Esophagus muscularis mucosa (tissue), 4 donors: ENCODE data around the gene RHOJ. TPM values are rescaled to one million over a fixed set of nuclear protein-coding genes. Genes with fewer than 3 reads are reported as not detected.

ENCODE experiments used
- DNase-seq: peaks from one replicate; pipeline ENCODE4 v3.0.0-alpha.2; 2017; ENCODE audit errors: extremely low spot score
- H3K27ac ChIP-seq, 4 donors: fragments of 200-600 bp; sonication (generic); replicated peaks in 1 of 4; 1 replicate in 3 of 4; 2 replicates in 1 of 4; pipeline ENCODE4 v1.5.1; 2016 to 2019; ENCODE audit warnings: mild to moderate bottlenecking in 1 of 4
- H3K27me3 ChIP-seq, 4 donors: fragments of 200-600 bp; sonication (generic); one replicate each; pipeline versions ENCODE4 v1.5.1 to v1.6.0; 2016 to 2019
- H3K36me3 ChIP-seq, 4 donors: fragments of 200-600 bp; sonication (generic); one replicate each; pipeline ENCODE4 v1.5.1; 2016 to 2019
- H3K4me1 ChIP-seq, 4 donors: fragments of 200-600 bp; sonication (generic); one replicate each; pipeline ENCODE4 v1.5.1; 2016 to 2019
- H3K4me3 ChIP-seq, 4 donors: fragments of 200-600 bp; sonication (generic); 1 replicate in 2 of 4; 2 replicates in 2 of 4; pipeline ENCODE4 v1.5.1; 2016 to 2019; ENCODE audit warnings: mild to moderate bottlenecking in 4 of 4, moderate library complexity in 1 of 4
- H3K9me3 ChIP-seq, 4 donors: fragments of 200-600 bp; sonication (generic); 1 replicate in 3 of 4; 2 replicates in 1 of 4; pipeline ENCODE4 v1.5.1; 2016 to 2019
- CTCF ChIP-seq, 3 experiments: fragments of 200-600 bp in 2 of 3; fragments of 450-650 bp in 1 of 3; sonication (generic) in 2 of 3; IDR thresholded peaks; one replicate each; pipeline ENCODE4 v1.5.1; 2017 to 2019; ENCODE audit warnings: antibody characterized with exemption in 3 of 3, mild to moderate bottlenecking in 2 of 3, moderate library complexity in 1 of 3
- EP300 ChIP-seq: sonication (generic); formaldehyde crosslinking; IDR thresholded peaks from one replicate; pipeline ENCODE4 v1.6.1; 2017; ENCODE audit warnings: antibody characterized with exemption
- POLR2A ChIP-seq: fragments of 450-650 bp; IDR thresholded peaks from one replicate; pipeline ENCODE4 v1.6.1; 2017; ENCODE audit warnings: antibody characterized with exemption, moderate library complexity, mild to moderate bottlenecking, low read depth
- POLR2AphosphoS5 ChIP-seq, 2 donors: sonication (generic); formaldehyde crosslinking; IDR thresholded peaks; one replicate each; pipeline ENCODE4 v1.6.1; 2017; ENCODE audit warnings: antibody characterized with exemption in 2 of 2
- WGBS: methylation state at CpG from one replicate; pipeline ENCODE4 v1.1.5; 2018; 5-methylcytosine and 5-hydroxymethylcytosine counted together
- intact Hi-C: fragments of 100-400 bp; cut with DNase I; formaldehyde crosslinking; loops from one replicate; pipeline ENCODE4 v1.15.1; 2023
- total RNA-seq, 4 donors: library from RNA; depleted of rRNA; stranded (reverse); fragments of >200 nt; gene quantifications; one replicate each; pipeline versions ENCODE4 v1.1.0 to v1.2.1, GENCODE V29; 2016

The RHOJ gene
- total RNA-seq, 4 donors from 2014 or later: 10.4 to 13.1 (median 11.6) TPM

GRCh38 chr14:63273717-63274655 is 69.7 kb downstream of the RHOJ start:
- H3K9me3 ChIP-seq: no peaks in the 10 kb centered on the region
- peaks cover 3 to 27% (median 20%) of the 10 kb centered on the region in 4 donors for H3K4me1 ChIP-seq
- no peaks in the 10 kb centered on the region for H3K27me3 ChIP-seq
- intact Hi-C loops: loop anchor here (10.0 kb wide), 1 partner anchor 229 kb away; the partner anchor contains the start of gene KCNH5
- TF ChIP-seq POLR2AphosphoS5 (IDR thresholded peaks at IDR 0.05): peak in 1 of 2 donors; percentile 16
- no peak for TF ChIP-seq CTCF (IDR thresholded peaks at IDR 0.05)
- peak overlapping the region; percentile 3 to 50 (median 25) for H3K27ac ChIP-seq
- H3K36me3 ChIP-seq: peaks cover 0 to 11% (median 2%) of the 10 kb centered on the region in 4 donors
- 89% methylated on average over 5 of the region's 8 CpGs for WGBS
- no peak overlapping the region for H3K4me3 ChIP-seq
- no peak for DNase-seq

GRCh38 chr14:63275611-63276010 is 71.4 kb downstream of the RHOJ start:
- DNase-seq: no peak
- Histone ChIP-seq H3K27ac (no peak overlapping the region), H3K36me3 (peaks cover 0 to 11% (median 4%) of the 10 kb centered on the region in 4 donors), H3K4me1 (peaks cover 3 to 27% (median 20%) of the 10 kb centered on the region in 4 donors), H3K9me3 (no peaks in the 10 kb centered on the region), H3K4me3 (no peak overlapping the region), H3K27me3 (no peaks in the 10 kb centered on the region)
- intact Hi-C loops: loop anchor here (1.0 to 10.0 kb wide), 2 partner anchors 101 to 231 kb away; partner anchors contain the start of gene KCNH5
- TF ChIP-seq POLR2A: no peak
- WGBS: 87% methylated on average over 3 of the region's 3 CpGs

DNA sequence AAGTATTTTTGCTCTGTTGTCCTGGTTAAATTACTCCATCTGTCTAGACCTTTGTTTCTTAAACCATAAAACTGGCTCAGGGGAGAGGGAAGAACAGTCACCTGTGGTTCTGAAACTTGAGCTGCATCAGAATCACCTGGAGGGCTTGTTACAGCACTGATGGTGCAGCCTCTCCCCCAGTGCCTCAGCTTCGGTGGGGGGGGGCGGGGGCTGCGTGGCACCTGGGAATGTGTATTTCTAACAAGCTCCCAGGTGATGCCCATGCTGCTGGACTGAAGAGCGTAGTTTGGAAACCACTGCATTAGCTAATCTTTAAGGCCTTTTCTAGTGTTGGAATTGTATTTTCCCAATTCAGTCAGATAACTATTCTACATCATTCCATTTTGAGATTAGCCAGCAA is 71.8 kb downstream of the RHOJ start:
- no peaks in the 10 kb centered on the region for H3K27me3 ChIP-seq
- H3K9me3 ChIP-seq: no peaks in the 10 kb centered on the region
- DNase-seq: no peak
- 90% methylated on average over 4 of the region's 4 CpGs for WGBS
- intact Hi-C loops: loop anchor here (1.0 to 10.0 kb wide), 2 partner anchors 102 to 231 kb away; partner anchors contain the start of gene KCNH5
- H3K27ac ChIP-seq: no peak overlapping the region
- peaks cover 3 to 27% (median 20%) of the 10 kb centered on the region in 4 donors for H3K4me1 ChIP-seq
- TF ChIP-seq CTCF (IDR thresholded peaks at IDR 0.05): no peak
- no peak for TF ChIP-seq POLR2A
- no peak for TF ChIP-seq EP300
- TF ChIP-seq POLR2AphosphoS5 (IDR thresholded peaks at IDR 0.05): no peak
- peaks cover 0 to 13% (median 5%) of the 10 kb centered on the region in 4 donors for H3K36me3 ChIP-seq
- no peak overlapping the region for H3K4me3 ChIP-seq

GRCh38 chr14:63276492-63277342 is 72.5 kb downstream of the RHOJ start:
- H3K9me3 ChIP-seq: no peaks in the 10 kb centered on the region
- no peak for DNase-seq
- peaks cover 3 to 27% (median 20%) of the 10 kb centered on the region in 4 donors for H3K4me1 ChIP-seq
- no peak overlapping the region for H3K4me3 ChIP-seq
- H3K27me3 ChIP-seq: no peaks in the 10 kb centered on the region
- no peak for TF ChIP-seq EP300
- TF ChIP-seq CTCF (IDR thresholded peaks at IDR 0.05): peak; percentile 83 to 87 (median 85)
- TF ChIP-seq POLR2A: no peak
- no peak for TF ChIP-seq POLR2AphosphoS5 (IDR thresholded peaks at IDR 0.05)
- H3K27ac ChIP-seq: no peak overlapping the region
- 47% methylated on average over 5 of the region's 5 CpGs for WGBS
- H3K36me3 ChIP-seq: peaks cover 0 to 13% (median 4%) of the 10 kb centered on the region in 4 donors
- intact Hi-C loops: loop anchor here (1.0 to 10.0 kb wide), 2 partner anchors 102 to 232 kb away; partner anchors contain the start of gene KCNH5
